Loucy (cell line): Measurements from ENCODE around the gene MAP3K8.
A peak's percentile ranks its signal among the peaks of the same experiment; 100 is the strongest.

ENCODE experiments used
- EZH2phosphoT487 ChIP-seq: fragments of 200-600 bp; IDR thresholded peaks from 2 replicates; pipeline ENCODE4 v1.6.1; 2018; ENCODE audit warnings: antibody characterized with exemption, mild to moderate bottlenecking, moderate library complexity, borderline replicate concordance
- TF ChIP-seq, protein P1 (sequence below): fragments of 200-600 bp; sonication (generic); conservative IDR thresholded peaks from 2 replicates; pipeline ENCODE4 v1.5.1; 2014; ENCODE audit warnings: mild to moderate bottlenecking, antibody characterized with exemption, low read length

DNA sequence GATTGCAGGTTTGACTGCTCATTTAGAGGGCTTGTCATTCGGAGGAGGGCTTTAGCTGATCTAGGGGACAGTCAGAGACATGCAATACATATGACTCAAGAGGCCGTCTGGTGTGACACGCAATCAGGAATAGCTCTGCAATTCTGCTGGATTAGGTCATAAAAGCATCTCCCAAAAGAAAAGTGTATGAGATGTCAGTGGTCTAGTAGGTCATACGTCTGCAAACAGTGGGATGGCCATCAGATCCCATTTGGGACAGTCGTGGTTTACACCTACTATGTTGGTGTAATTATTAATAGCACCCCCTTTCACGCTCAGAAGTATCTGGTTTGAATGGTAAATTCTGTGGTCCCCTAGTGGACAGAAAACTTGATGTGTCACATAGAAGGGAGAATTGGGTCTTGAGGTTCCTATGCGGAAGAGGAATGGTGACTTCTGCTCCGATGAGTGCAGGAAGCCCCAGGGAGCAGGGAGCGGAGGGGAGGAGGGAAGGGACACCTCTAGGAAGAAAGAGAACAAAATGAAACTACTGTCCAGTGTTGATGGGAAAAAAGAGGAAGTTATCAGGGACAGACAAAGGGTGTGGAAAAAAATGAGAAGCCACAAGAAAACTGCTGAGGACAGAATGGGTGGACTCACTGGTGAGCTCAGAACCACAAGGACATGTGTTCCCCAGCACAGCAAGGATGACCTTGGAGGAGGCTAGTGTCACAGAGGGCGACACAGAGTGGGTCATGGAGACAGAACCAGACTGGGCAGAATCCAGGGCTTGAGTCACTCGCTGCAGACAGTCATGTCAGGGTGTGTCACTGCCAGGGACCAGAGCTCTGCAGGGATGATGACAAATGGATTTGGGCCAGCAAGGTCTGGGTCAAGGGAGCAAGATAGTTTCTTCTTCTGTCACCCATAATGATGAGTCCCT is 59.9 kb downstream of the MAP3K8 start:
- TF ChIP-seq, protein P1, sequence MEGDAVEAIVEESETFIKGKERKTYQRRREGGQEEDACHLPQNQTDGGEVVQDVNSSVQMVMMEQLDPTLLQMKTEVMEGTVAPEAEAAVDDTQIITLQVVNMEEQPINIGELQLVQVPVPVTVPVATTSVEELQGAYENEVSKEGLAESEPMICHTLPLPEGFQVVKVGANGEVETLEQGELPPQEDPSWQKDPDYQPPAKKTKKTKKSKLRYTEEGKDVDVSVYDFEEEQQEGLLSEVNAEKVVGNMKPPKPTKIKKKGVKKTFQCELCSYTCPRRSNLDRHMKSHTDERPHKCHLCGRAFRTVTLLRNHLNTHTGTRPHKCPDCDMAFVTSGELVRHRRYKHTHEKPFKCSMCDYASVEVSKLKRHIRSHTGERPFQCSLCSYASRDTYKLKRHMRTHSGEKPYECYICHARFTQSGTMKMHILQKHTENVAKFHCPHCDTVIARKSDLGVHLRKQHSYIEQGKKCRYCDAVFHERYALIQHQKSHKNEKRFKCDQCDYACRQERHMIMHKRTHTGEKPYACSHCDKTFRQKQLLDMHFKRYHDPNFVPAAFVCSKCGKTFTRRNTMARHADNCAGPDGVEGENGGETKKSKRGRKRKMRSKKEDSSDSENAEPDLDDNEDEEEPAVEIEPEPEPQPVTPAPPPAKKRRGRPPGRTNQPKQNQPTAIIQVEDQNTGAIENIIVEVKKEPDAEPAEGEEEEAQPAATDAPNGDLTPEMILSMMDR = peak; percentile 51
- TF ChIP-seq EZH2phosphoT487 = no peak
